HUES6 (cell line): ENCODE results near the gene TMEM134.

ENCODE experiments used
- H3K27ac ChIP-seq: 2 replicates; pipeline ENCODE4 v1.7.0; 2013; ENCODE audit warnings: low read depth, mild to moderate bottlenecking, low read length, inconsistent platforms
- H3K27me3 ChIP-seq: 2 replicates; pipeline ENCODE4 v1.6.1; 2013; ENCODE audit warnings: low read length; ENCODE audit not compliant: control insufficient read depth, insufficient read depth
- H3K36me3 ChIP-seq: 2 replicates; pipeline ENCODE4 v1.6.1; 2013; ENCODE audit warnings: low read length; ENCODE audit not compliant: control insufficient read depth, insufficient read depth
- H3K4me1 ChIP-seq: 2 replicates; pipeline ENCODE4 v1.6.1; 2013; ENCODE audit warnings: low read length; ENCODE audit not compliant: control insufficient read depth, insufficient read depth
- H3K4me3 ChIP-seq: 2 replicates; pipeline ENCODE4 v1.5.1; 2013; ENCODE audit warnings: low read depth, low read length
- H3K9ac ChIP-seq: one replicate; pipeline ENCODE4 v1.6.1; 2013; ENCODE audit warnings: mild to moderate bottlenecking, low read length
- H3K9me3 ChIP-seq: 2 replicates; pipeline ENCODE4 v1.6.1; 2013; ENCODE audit warnings: low read depth, low read length; ENCODE audit not compliant: control insufficient read depth, insufficient read depth

TMEM134 gene

DNA sequence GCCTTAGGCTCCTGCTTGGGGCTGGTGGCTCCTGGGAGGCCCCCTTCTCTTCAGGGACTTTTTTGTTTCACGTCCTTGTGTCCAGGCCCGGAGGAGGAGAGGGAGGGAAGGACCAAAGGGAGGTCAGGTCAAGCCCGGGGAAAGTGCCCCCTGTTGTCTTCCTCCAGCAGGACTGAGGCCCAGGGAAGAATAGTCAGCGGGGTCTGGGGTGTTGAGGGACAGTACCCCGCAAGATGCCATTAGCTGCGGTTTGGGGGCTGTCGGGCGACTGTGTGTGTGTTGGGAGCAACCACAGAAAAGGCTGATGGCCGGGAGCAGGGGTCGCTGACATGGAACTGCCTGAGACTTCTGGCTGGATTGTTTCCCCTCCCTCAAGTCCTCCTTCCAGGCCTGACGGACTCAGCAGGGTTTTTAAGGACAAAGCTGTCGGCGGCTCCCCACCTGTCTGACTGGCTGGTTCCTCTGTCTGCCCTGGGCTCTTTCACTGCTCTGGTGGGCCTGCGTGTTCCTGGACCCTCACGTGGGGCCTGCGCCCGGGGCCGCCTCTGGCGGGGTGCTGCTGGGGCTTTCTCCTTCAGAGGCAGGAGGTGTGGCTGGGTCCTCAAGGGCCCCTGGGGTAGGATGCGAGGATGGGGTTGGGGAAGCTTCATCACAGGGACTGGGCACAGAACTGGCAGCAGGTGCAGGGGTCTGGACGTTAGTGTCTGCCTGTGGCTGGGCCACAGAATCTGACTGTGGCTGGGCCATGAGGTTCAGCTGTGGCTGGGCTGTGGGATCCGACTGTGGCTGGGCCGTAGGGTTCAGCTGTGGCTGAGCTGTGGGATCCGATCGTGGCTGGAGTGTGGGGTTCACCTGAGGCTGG lies 18.0 kb downstream of the TMEM134 start:
- Histone ChIP-seq H3K4me3 (no peak overlapping the region), H3K27me3 (no peaks in the 10 kb centered on the region; the same call in 1 of the 2 replicates), H3K27ac (no peak overlapping the region), H3K36me3 (no peaks in the 10 kb centered on the region), H3K9ac (no peak overlapping the region), H3K4me1 (no peaks in the 10 kb centered on the region), H3K9me3 (no peaks in the 10 kb centered on the region)

DNA sequence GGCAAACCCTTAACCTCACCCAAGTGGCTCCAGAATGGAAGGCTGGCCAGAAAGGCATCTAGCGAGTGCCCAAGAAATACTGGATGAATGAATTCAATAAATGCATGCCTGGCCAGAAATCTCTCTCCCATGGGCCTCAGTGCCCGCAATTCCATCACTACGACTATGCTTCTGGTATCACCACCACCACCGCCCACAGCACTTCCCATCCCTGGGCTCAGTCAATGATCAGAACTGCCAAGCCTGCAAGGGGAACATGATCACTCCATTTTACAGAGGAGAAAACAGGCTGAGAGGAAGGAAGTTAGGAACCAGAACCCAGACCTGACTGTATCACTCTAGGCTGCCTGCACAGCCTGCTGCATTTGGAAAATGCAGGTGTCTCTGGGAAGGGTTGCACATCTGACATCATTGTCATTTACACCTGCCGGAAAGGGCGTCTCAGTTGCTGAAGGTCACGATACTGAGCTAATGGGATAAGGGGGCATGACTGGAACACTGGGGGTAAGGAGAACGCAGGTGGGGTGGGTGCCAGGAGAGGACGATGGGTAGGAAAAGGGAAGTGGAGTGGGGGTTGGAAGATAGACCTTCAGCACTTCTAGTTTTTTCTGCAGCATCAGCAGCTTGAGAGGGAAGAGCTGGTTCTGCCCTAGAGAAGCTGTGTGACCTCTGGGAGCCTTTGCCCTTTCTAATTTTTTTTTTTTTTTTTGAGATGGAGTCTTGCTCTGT lies 19.8 kb downstream of the TMEM134 start:
- H3K4me1 ChIP-seq, result no peaks in the 10 kb centered on the region
- no peak overlapping the region for H3K27ac ChIP-seq
- no peak overlapping the region for H3K4me3 ChIP-seq
- no peak overlapping the region for H3K9ac ChIP-seq
- H3K36me3 ChIP-seq, result no peaks in the 10 kb centered on the region
- H3K27me3 ChIP-seq, result no peaks in the 10 kb centered on the region; the same call in 1 of the 2 replicates
- no peaks in the 10 kb centered on the region for H3K9me3 ChIP-seq

DNA sequence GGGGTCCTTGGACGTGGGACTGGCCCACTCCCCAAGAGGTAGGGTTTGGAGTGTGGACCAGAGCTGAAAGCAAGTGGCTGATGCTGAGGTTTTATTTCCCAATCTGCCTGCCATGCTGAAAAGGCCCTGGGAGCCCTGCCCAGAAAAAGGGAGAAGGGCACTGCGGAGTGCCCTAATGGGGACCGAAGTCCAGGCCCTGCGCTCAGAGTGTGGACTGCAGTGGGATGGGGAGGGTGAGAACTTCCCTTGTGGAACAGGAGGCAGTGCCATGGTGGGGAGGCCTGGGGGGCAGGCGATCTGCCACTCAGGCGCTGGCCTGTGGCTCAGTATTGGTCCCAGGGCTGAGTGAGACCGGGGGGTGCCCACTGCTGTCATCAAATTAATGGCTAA lies 20.8 kb downstream of the TMEM134 start:
- Histone ChIP-seq H3K36me3 (no peaks in the 10 kb centered on the region), H3K9ac (no peak overlapping the region), H3K27ac (no peak overlapping the region), H3K4me3 (no peak overlapping the region), H3K9me3 (no peaks in the 10 kb centered on the region), H3K4me1 (no peaks in the 10 kb centered on the region), H3K27me3 (no peaks in the 10 kb centered on the region; the same call in 1 of the 2 replicates)

DNA sequence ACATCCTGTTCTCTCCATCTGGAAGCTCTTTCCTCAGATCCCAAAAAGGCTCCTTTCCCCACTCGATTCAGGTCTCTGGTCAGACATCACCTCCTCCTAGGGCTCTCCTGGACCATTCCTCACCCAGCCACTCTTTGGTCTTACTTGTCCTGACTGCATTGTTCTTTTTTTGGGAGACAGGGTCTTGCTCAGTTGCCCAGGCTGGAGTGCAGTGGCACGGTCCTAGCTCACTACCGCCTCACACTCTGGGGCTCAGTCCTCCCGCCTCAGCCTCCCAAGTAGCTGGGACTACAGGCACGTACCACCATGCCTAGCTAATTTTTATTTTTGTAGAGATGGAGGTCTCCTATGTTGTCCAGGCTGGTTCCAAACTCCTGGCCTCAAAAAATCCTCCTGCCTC lies 23.5 kb downstream of the TMEM134 start:
- Histone ChIP-seq H3K9me3 (no peaks in the 10 kb centered on the region), H3K9ac (no peak overlapping the region), H3K4me1 (no peaks in the 10 kb centered on the region), H3K27ac (no peak overlapping the region), H3K4me3 (no peak overlapping the region), H3K27me3 (no peaks in the 10 kb centered on the region; the same call in 1 of the 2 replicates), H3K36me3 (peaks cover 16% of the 10 kb centered on the region)

DNA sequence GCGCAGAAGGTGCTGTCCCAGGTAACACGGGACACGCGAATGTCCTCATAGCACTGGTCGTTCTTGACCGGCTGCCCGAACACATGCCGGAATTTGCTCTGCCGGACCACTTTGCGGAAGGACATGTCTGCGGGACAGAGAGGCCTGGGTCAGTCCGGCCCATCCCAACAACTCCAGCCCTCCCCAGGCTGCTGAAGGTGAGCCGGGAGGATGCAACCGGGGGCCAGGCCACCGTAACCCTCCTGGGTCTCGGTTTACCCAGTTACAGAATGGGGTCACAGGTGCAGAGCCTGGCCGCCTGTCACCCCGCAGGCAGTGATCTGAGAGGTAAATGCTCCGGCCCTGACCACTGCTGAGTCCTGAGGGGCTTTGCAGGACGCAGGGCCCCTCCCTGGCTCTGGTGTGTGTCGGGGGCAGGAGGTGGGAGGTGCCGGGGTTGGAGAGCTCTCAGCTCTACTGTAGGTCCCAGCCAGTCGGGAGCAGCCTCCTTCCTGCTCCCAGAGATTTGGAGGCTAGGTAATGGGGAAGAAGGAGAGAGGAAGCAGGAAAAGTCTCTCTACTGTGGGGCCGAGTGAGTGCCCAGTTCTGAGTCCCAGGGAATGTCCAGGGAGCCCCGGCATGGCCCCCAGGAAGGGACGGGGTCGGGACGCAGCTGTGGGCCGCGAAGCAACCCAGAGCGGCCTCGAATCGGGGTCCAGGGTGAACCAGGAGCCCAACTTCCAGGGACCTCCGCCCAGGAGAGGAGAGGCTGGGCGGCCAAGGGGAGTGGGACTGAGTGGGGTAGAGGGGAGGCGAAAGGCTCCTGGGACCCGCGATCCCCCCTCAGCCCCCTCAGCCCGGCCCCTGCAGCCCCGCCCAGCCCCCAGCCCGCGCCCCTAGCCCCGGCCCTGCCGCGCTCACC lies 26.3 kb downstream of the TMEM134 start:
- peaks cover 2% of the 10 kb centered on the region for H3K4me1 ChIP-seq
- peak overlapping the region; percentile 95 for H3K9ac ChIP-seq
- H3K36me3 ChIP-seq, result peaks cover 36% of the 10 kb centered on the region
- H3K27me3 ChIP-seq, result no peaks in the 10 kb centered on the region; the same call in 1 of the 2 replicates
- peak overlapping the region; percentile 73; the same call in 1 of the 2 replicates for H3K27ac ChIP-seq
- H3K9me3 ChIP-seq, result no peaks in the 10 kb centered on the region
- H3K4me3 ChIP-seq, result peak overlapping the region; percentile 90

DNA sequence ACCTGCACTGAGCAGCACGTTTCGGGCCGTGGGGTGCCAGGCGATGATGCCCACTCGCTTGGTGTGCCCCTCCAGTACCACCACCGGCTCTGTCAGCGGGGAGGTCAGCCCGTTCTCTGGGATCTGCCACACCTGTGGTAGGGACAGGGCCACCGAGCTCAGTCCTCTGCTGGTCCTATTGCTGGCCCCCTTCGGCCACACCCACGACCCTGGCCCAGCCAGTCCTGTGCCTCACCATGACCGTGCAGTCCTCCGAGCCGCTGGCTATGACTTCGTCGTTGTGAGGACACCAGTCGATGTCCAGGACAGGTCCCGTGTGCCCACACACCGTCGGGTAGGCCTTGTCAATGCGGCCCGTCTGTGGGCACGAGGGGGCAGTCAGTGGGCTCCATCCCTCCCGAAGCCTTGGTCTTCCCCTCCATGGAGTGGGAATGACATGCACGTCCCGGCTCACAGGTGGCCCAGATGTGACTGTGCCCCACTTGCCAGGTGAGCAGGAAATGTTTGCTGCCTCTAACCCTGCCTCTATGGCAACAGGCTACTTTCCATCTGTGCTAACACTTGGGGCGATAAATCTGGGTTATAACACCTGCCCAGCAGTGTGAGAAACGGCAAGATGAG lies 27.2 kb downstream of the TMEM134 start:
- peaks cover 10% of the 10 kb centered on the region for H3K4me1 ChIP-seq
- H3K4me3 ChIP-seq, result peak overlapping the region; percentile 90; the same call in 1 of the 2 replicates
- no peaks in the 10 kb centered on the region for H3K9me3 ChIP-seq

DNA sequence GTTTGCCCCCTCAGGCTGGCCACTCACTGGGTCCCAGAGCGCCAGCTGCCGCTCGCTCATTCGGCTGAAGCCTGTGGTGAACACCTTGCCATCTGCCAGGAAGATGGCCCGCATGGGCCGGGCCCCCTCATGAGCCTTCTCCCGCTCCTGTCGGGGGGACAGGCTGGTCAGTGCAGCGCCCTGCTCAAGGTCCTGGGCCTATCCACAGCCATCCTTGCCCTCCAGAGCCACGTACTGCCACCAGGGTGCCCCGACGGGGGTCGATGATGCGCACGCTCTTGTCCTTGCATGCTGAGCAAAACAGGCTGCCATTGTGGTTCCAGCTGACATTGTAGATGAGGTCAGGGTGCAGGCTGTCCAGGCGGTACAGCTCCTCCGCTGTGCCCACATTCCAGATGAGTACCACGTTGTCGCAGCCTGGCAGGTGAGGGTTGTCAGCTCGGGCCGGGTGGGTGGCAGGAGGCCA lies 27.9 kb downstream of the TMEM134 start:
- Histone ChIP-seq H3K4me1 (peaks cover 15% of the 10 kb centered on the region), H3K27me3 (no peaks in the 10 kb centered on the region; the same call in 1 of the 2 replicates), H3K27ac (no peak overlapping the region), H3K4me3 (no peak overlapping the region), H3K36me3 (peaks cover 40% of the 10 kb centered on the region), H3K9me3 (no peaks in the 10 kb centered on the region), H3K9ac (no peak overlapping the region)

More for the DNA sequence above, 27.2 kb downstream of the TMEM134 start:
- H3K27me3 ChIP-seq, result no peaks in the 10 kb centered on the region; the same call in 1 of the 2 replicates
- H3K36me3 ChIP-seq, result peaks cover 40% of the 10 kb centered on the region
- H3K9ac ChIP-seq, result peak overlapping the region; percentile 95
- no peak overlapping the region for H3K27ac ChIP-seq

DNA sequence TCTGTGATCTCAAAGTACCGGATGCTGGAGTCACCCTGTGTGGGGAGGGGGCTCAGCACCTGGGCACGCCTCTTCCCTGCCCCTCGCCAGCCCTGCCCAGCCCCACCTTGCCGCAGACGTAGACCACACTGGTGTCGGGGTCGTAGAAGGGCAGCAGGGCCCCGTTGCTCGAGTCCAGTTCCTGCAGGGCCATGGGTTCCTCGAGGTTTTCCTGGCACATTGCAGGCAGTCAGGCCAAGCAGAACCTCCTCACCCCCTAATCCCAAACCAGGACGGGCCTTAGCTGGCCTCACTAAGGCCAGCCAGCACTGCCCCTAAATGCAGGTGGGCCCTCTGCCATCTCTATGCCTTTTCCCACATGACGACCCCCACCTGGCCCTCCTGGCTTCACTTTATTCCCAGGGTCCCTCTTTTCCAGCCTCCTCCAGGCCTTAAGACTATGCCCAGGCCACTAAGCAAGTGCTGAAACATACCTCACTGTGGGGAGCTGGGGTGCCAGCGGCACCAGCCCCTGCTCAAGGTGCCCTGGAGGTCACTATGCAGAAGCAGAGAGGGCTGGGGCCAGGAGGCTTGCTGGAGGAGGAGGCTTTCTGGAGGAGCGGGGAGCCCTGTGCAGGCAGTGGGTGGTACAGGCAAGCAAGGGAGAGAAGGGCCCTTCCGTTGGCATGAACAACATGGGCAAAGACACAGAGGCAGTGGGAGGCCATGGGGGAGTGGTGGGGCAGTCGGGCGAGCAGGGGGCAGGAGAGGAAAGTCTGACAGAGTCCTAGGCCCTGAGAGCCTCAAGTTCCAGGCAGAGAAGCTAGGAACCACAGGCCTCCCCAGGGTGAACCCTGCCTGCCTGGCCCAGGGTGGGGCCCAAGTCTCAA lies 28.6 kb downstream of the TMEM134 start:
- Histone ChIP-seq H3K9me3 (no peaks in the 10 kb centered on the region), H3K4me3 (no peak overlapping the region), H3K9ac (no peak overlapping the region), H3K27me3 (no peaks in the 10 kb centered on the region), H3K27ac (no peak overlapping the region), H3K36me3 (peaks cover 44% of the 10 kb centered on the region), H3K4me1 (peaks cover 21% of the 10 kb centered on the region)

DNA sequence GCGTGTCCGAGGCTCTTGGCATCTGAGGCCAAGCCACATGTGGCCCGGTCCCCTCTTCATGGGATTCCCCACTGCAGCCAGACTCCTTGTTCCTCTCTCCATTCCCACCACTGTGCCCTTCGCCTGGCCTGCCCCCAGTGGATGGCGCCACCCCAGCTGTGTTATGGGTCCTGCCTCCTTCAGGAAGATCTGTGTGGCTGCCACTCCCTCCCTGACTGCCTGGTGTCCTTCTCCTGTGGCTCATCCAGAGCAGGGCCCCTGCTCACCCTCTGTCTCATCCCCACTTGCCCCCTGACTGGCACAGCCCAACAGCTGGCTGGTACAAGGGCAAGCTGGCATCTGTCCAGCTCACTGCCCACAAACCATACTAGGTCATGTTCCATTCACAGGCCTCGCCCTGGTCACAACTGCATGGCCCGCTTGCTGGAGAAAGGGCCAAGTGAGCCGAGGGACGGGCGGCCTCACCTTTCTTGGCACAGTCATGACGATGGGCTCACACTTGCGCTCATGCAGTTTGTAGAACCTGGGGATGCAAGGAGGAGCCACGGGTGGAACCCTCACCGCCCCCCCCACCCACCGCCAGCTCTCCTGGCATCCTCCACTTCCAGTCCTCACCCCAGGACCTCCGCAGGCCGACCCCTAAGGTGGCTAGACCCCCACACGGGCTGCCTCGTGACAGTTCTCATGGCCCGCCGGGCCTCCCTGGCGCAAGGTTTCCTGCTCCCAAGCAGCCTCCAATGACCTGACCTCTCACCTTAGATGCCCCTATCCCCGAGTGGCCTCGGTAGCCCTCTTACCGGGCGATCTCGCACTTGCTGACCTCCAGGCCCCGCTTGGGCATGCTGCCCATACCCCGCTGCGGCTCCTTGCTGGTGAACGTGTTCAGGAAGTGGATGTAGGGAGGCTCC lies 29.5 kb downstream of the TMEM134 start:
- peaks cover 52% of the 10 kb centered on the region for H3K36me3 ChIP-seq
- no peaks in the 10 kb centered on the region for H3K27me3 ChIP-seq
- no peak overlapping the region for H3K27ac ChIP-seq
- H3K9ac ChIP-seq, result no peak overlapping the region
- no peaks in the 10 kb centered on the region for H3K9me3 ChIP-seq
- peaks cover 25% of the 10 kb centered on the region for H3K4me1 ChIP-seq
- no peak overlapping the region for H3K4me3 ChIP-seq
